Neutrophil (primary cell): ENCODE data around the gene ERMAP.

ENCODE experiments used
- H3K27ac ChIP-seq: fragments of 200-600 bp; sonication (generic); 2 replicates; pipeline ENCODE4 v1.5.1; 2016; ENCODE audit warnings: mild to moderate bottlenecking, moderate library complexity
- H3K27me3 ChIP-seq: fragments of 200-600 bp; sonication (generic); 2 replicates; pipeline ENCODE4 v1.6.0; 2016; ENCODE audit warnings: mild to moderate bottlenecking
- H3K36me3 ChIP-seq: fragments of 200-600 bp; sonication (generic); 2 replicates; pipeline ENCODE4 v1.5.1; 2017
- H3K4me1 ChIP-seq, 2 experiments: fragments of 200-600 bp in 1 of 2; sonication (generic) in 1 of 2; 1 replicate in 1 of 2; 2 replicates in 1 of 2; pipeline versions ENCODE4 v1.5.1 to v1.6.1; 2013 to 2016; ENCODE audit warnings: low read depth in 1 of 2, low read length in 1 of 2, mild to moderate bottlenecking in 1 of 2, moderate library complexity in 1 of 2; ENCODE audit not compliant: control insufficient read depth in 1 of 2, insufficient read depth in 1 of 2
- H3K4me3 ChIP-seq, 2 experiments: fragments of 200-600 bp in 1 of 2; sonication (generic) in 1 of 2; 1 replicate in 1 of 2; 2 replicates in 1 of 2; pipeline ENCODE4 v1.5.1; 2013 to 2016; ENCODE audit warnings: low read depth in 1 of 2, low read length in 1 of 2, mild to moderate bottlenecking in 1 of 2, moderate library complexity in 1 of 2
- H3K9me3 ChIP-seq: fragments of 200-600 bp; sonication (generic); 2 replicates; pipeline ENCODE4 v1.5.1; 2016
- TF ChIP-seq, protein P1 (sequence below): fragments of 200-600 bp; sonication (generic); IDR thresholded peaks from 2 replicates; pipeline ENCODE4 v1.5.1; 2016; ENCODE audit warnings: antibody characterized with exemption

The ERMAP gene

DNA sequence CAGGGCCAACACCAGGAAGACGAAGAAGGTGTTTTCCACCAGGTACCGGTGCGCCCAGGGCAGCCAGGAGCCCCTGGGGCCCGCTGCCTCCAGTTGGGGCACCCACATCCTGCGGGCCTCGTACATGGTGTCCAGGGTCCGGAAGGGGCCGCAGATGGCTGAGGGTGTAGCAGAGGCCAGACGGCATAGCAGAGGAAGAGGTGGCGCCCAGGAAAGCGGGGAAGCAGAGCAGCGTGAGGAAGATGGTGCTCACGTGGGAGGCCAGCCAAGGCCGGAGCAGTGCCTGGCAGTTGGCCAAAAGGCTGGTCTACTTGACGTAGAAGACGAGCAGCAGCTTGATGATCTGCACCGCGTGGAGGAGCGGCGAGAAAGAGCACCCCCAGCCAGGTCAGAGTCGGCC lies 69.9 kb downstream of the ERMAP start:
- no peak overlapping the region for H3K4me3 ChIP-seq
- H3K27me3 ChIP-seq, result peaks cover 13% of the 10 kb centered on the region
- TF ChIP-seq, protein P1, sequence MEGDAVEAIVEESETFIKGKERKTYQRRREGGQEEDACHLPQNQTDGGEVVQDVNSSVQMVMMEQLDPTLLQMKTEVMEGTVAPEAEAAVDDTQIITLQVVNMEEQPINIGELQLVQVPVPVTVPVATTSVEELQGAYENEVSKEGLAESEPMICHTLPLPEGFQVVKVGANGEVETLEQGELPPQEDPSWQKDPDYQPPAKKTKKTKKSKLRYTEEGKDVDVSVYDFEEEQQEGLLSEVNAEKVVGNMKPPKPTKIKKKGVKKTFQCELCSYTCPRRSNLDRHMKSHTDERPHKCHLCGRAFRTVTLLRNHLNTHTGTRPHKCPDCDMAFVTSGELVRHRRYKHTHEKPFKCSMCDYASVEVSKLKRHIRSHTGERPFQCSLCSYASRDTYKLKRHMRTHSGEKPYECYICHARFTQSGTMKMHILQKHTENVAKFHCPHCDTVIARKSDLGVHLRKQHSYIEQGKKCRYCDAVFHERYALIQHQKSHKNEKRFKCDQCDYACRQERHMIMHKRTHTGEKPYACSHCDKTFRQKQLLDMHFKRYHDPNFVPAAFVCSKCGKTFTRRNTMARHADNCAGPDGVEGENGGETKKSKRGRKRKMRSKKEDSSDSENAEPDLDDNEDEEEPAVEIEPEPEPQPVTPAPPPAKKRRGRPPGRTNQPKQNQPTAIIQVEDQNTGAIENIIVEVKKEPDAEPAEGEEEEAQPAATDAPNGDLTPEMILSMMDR, result no peak
- H3K4me1 ChIP-seq, result no peaks in the 10 kb centered on the region
- H3K9me3 ChIP-seq, result no peaks in the 10 kb centered on the region
- no peak overlapping the region for H3K27ac ChIP-seq
- no peaks in the 10 kb centered on the region for H3K36me3 ChIP-seq

DNA sequence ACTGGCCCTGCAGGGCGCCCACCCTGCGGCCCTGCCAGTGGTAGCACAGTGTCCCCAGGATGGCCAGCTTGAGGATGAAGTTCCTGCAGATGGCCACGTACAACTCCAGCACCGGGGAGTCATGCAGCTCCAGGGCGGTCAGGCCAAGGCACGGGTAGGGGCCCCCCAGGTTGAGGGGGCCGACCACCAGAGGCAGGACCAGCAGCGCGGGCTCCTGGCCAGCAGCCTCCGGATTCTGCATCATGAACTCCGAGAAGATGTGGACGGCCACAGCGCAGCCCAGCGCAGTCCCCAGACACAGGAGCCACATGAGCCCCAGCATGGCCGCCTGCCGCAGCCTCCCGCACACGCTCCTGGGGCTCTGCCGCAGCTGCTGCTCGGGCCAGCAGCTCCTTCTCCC lies 70.4 kb downstream of the ERMAP start:
- Histone ChIP-seq H3K4me1 (no peaks in the 10 kb centered on the region), H3K27me3 (peaks cover 13% of the 10 kb centered on the region), H3K9me3 (no peaks in the 10 kb centered on the region), H3K4me3 (no peak overlapping the region), H3K27ac (no peak overlapping the region), H3K36me3 (no peaks in the 10 kb centered on the region)
- TF ChIP-seq, protein P1, result no peak

DNA sequence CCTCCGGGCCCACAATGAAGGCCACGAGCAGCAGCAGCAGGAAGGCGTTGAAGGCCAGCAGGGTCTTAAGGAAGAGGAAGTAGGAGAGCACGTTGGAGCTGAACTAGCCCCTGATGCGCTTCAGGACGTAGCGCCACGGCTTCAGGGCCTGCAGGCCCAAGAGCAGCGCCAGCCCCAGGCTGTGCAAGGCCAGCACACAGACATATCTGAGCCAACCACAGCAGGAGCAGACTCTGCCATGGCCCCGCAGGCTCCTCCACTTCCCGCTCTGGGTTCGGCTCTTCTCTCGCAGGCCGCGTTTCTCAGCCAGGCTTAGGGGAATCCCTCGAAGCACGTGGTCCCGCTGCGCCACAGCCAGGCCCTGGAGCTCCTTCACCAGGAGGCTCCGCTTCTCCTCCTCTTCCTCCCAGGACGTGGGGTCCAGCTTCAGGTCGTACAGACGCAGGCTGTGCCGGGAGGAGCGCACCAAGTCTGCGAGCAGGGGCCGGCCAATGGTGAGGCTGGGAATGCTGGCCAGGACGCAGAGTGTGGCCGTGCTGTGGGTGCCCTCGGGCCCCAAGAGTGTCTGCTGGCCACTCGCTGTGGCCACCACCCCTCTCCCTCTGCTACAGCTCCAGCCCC lies 71.2 kb downstream of the ERMAP start:
- no peaks in the 10 kb centered on the region for H3K4me1 ChIP-seq
- H3K4me3 ChIP-seq, result no peak overlapping the region
- no peaks in the 10 kb centered on the region for H3K9me3 ChIP-seq
- H3K27me3 ChIP-seq, result peaks cover 10% of the 10 kb centered on the region
- H3K36me3 ChIP-seq, result no peaks in the 10 kb centered on the region
- TF ChIP-seq, protein P1, result no peak
- H3K27ac ChIP-seq, result no peak overlapping the region

DNA sequence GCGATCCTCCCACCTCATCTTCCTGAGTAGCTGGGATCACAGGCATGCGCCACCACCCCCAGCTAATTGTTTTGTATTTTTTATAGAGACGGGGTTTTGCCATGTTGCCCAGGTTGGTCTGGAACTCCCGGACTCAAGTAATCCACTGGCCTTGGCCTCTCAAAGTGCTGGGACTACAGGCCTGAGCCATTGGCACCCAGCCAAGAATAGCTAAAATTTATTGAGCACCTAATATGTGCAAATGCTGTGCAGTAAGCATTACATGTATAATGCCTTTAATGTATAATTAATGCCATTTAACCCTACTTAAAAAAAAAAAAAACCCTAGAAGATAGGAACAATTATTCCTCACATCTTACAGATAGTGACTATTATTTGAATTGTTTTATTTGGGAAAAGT lies 72.3 kb downstream of the ERMAP start:
- no peak overlapping the region for H3K4me3 ChIP-seq
- H3K36me3 ChIP-seq, result no peaks in the 10 kb centered on the region
- no peaks in the 10 kb centered on the region for H3K9me3 ChIP-seq
- H3K27me3 ChIP-seq, result peaks cover 5% of the 10 kb centered on the region
- TF ChIP-seq, protein P1, result no peak
- no peak overlapping the region for H3K27ac ChIP-seq
- H3K4me1 ChIP-seq, result no peaks in the 10 kb centered on the region

DNA sequence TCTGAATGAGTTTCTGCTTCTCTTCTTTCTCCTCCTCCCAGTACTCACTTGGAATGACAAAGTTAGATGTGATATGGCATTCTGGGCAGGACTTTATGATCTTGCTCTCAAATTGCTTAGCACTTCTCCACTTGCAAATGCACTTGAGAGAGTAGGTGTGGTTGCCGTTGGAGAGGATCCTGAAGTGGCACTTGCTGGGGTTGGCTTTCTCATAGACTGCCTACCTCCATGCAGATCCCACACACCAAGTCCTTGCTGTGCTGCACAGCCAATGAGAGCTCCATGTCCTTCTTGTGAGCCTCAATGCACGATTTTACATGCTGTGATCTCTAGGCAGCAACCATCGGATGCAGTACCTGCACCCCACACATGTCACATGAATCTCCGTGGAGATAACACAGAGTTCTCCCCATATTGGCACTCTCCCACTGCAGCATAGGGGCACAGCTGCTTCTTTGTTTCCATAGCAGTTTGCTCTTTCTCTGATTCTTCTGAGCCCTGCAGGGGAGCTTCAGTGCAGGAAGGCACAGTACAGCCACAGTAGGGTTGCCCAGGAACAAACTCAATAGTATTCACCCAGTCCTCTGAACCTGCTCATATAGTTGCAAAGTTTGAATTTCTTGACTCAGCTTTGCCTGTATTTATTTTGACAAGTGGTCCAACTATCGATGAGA lies 74.7 kb downstream of the ERMAP start:
- Histone ChIP-seq H3K4me3 (no peak overlapping the region), H3K36me3 (no peaks in the 10 kb centered on the region), H3K9me3 (no peaks in the 10 kb centered on the region), H3K27me3 (no peaks in the 10 kb centered on the region), H3K27ac (no peak overlapping the region), H3K4me1 (no peaks in the 10 kb centered on the region)
- TF ChIP-seq, protein P1, result no peak
